IMR-90 (cell line): ENCODE data around the gene SPRED3. TPM values are rescaled to one million over a fixed set of nuclear protein-coding genes. Genes with fewer than 3 reads are reported as not detected.

Experiments used
- ATAC-seq: fragments of 200-7000 bp; cut with Tn5 transposase; 2 replicates; pipeline ENCODE4 v1.9.1; 2020; ENCODE audit warnings: low read depth, mild to moderate bottlenecking, moderate library complexity
- BruUV-seq: library from RNA; stranded (reverse); fragments of 400-500 nt; replicated peaks from 2 replicates; lab custom pipeline; 2021; lab: Mats Ljungman, UMichigan
- CTCF ChIA-PET: fragments of 300-600 bp; formaldehyde crosslinking; extraction: SDS; loops from one replicate; lab custom pipeline; 2021; ENCODE audit warnings: antibody characterized with exemption; lab: Yijun Ruan, JAX
- POLR2A ChIA-PET: fragments of 300-600 bp; sonication (Branson Sonifier 250); formaldehyde crosslinking; loops from one replicate; lab custom pipeline; 2022; ENCODE audit warnings: antibody characterized with exemption; ENCODE audit not compliant: unreplicated experiment; lab: Charles Lee
- DNase-seq: peaks from one replicate; pipeline ENCODE4 v3.0.0; 2013
- H2AFZ ChIP-seq: replicated peaks from 2 replicates; pipeline ENCODE3; 2013; ENCODE audit warnings: low read length, mild to moderate bottlenecking; ENCODE audit not compliant: poor library complexity
- H2AK5ac ChIP-seq: 2 replicates; pipeline ENCODE4 v1.6.1; 2013; ENCODE audit warnings: low read depth, low read length, inconsistent platforms
- H2AK9ac ChIP-seq: replicated peaks from 2 replicates; pipeline ENCODE3; 2013; ENCODE audit warnings: mild to moderate bottlenecking, low read depth, low read length, moderate library complexity; ENCODE audit not compliant: poor library complexity
- H2BK120ac ChIP-seq: 2 replicates; pipeline ENCODE4 v1.6.1; 2013; ENCODE audit warnings: low read depth, low read length, inconsistent platforms
- H2BK15ac ChIP-seq: 3 replicates; pipeline ENCODE4 v1.6.1; 2013; ENCODE audit warnings: low read depth, low read length, inconsistent platforms
- H2BK20ac ChIP-seq: 2 replicates; pipeline ENCODE4 v1.6.1; 2013; ENCODE audit warnings: low read depth, mild to moderate bottlenecking, inconsistent platforms, low read length, moderate library complexity
- H2BK5ac ChIP-seq: 2 replicates; pipeline ENCODE4 v1.6.1; 2013; ENCODE audit warnings: mild to moderate bottlenecking, low read depth, low read length, inconsistent platforms; ENCODE audit not compliant: poor library complexity, severe bottlenecking
- H3K14ac ChIP-seq: replicated peaks from 2 replicates; pipeline ENCODE4 v1.6.1; 2013; ENCODE audit warnings: low read depth, low read length, inconsistent platforms
- H3K18ac ChIP-seq: 2 replicates; pipeline ENCODE4 v1.6.1; 2013; ENCODE audit warnings: low read depth, low read length, control low read depth
- H3K23ac ChIP-seq: 2 replicates; pipeline ENCODE4 v1.6.1; 2013; ENCODE audit warnings: low read depth, low read length, inconsistent platforms
- H3K27ac ChIP-seq: 2 replicates; pipeline ENCODE4 v1.5.1; 2013; ENCODE audit warnings: mild to moderate bottlenecking, control low read depth, low read length; ENCODE audit not compliant: insufficient read depth
- H3K27me3 ChIP-seq: 2 replicates; pipeline ENCODE4 v1.6.1; 2013; ENCODE audit warnings: low read length; ENCODE audit not compliant: control insufficient read depth, insufficient read depth
- H3K36me3 ChIP-seq: 2 replicates; pipeline ENCODE4 v1.6.1; 2013; ENCODE audit warnings: low read length, mixed read lengths; ENCODE audit not compliant: control insufficient read depth, insufficient read depth
- H3K4ac ChIP-seq: 2 replicates; pipeline ENCODE4 v1.6.1; 2013; ENCODE audit warnings: low read depth, low read length, inconsistent platforms
- H3K4me1 ChIP-seq: 2 replicates; pipeline ENCODE4 v1.6.1; 2013; ENCODE audit warnings: low read length, mixed read lengths; ENCODE audit not compliant: control insufficient read depth, insufficient read depth
- H3K4me2 ChIP-seq: 2 replicates; pipeline ENCODE4 v1.6.1; 2013; ENCODE audit warnings: low read depth, mild to moderate bottlenecking, control low read depth, low read length, moderate library complexity
- H3K4me3 ChIP-seq: 2 replicates; pipeline ENCODE4 v1.5.1; 2013; ENCODE audit warnings: low read depth, mild to moderate bottlenecking, control low read depth, low read length, moderate library complexity; ENCODE audit not compliant: insufficient read depth
- H3K56ac ChIP-seq: 2 replicates; pipeline ENCODE4 v1.6.1; 2013; ENCODE audit warnings: low read length, inconsistent platforms; ENCODE audit not compliant: insufficient read depth; ENCODE audit errors: extremely low read depth
- H3K79me1 ChIP-seq, 2 experiments: 2 replicates each; pipeline ENCODE4 v1.6.1; 2013; ENCODE audit warnings: low read length in 2 of 2, inconsistent platforms in 1 of 2, low read depth in 1 of 2
- H3K9ac ChIP-seq: 2 replicates; pipeline ENCODE4 v1.6.1; 2013; ENCODE audit warnings: low read depth, low read length, control low read depth
- H3K9me1 ChIP-seq: 2 replicates; pipeline ENCODE4 v1.6.1; 2013; ENCODE audit warnings: low read length, inconsistent platforms; ENCODE audit not compliant: insufficient read depth
- H3K9me3 ChIP-seq: 2 replicates; pipeline ENCODE4 v1.6.1; 2013; ENCODE audit warnings: low read length; ENCODE audit not compliant: control insufficient read depth, insufficient read depth
- H4K20me1 ChIP-seq: 2 replicates; pipeline ENCODE4 v1.6.1; 2013; ENCODE audit warnings: low read length, inconsistent platforms; ENCODE audit not compliant: insufficient read depth
- H4K5ac ChIP-seq: 2 replicates; pipeline ENCODE4 v1.6.1; 2013; ENCODE audit warnings: mild to moderate bottlenecking, low read depth, low read length, control low read depth
- H4K8ac ChIP-seq, 2 experiments: 2 replicates each; pipeline ENCODE4 v1.6.1; 2013; ENCODE audit warnings: low read depth in 2 of 2, low read length in 2 of 2, control low read depth in 1 of 2, inconsistent platforms in 1 of 2
- H4K91ac ChIP-seq: 2 replicates; pipeline ENCODE4 v1.6.1; 2013; ENCODE audit warnings: low read depth, low read length, inconsistent platforms; ENCODE audit not compliant: insufficient read depth
- ELK1 ChIP-seq: fragments of 150-350 bp; IDR thresholded peaks from 2 replicates; pipeline ENCODE4 v1.6.1; 2016; ENCODE audit warnings: low read depth, mild to moderate bottlenecking, low read length, moderate library complexity, borderline replicate concordance
- FOS ChIP-seq: fragments of 150-350 bp; IDR thresholded peaks from 2 replicates; pipeline ENCODE4 v1.6.1; 2016; ENCODE audit warnings: low read depth, low read length
- MAZ ChIP-seq: IDR thresholded peaks from 2 replicates; pipeline ENCODE4 v1.6.1; 2012; ENCODE audit warnings: low read depth, mild to moderate bottlenecking, low read length, improper control_type of control experiment, moderate library complexity, borderline replicate concordance
- NFE2L2 ChIP-seq: fragments of 150-350 bp; IDR thresholded peaks from 2 replicates; pipeline ENCODE4 v1.6.1; 2016; ENCODE audit warnings: low read depth, mild to moderate bottlenecking, low read length
- POLR2A ChIP-seq: IDR thresholded peaks from 2 replicates; pipeline ENCODE4 v1.6.1; 2012; ENCODE audit warnings: mild to moderate bottlenecking, low read depth, low read length
- RCOR1 ChIP-seq: IDR thresholded peaks from 2 replicates; pipeline ENCODE4 v1.6.1; 2012; ENCODE audit warnings: mild to moderate bottlenecking, low read length, improper control_type of control experiment; ENCODE audit not compliant: insufficient replicate concordance
- RFX5 ChIP-seq: IDR thresholded peaks from 2 replicates; pipeline ENCODE4 v1.8.0; 2012; ENCODE audit warnings: low read depth, mild to moderate bottlenecking, low read length, moderate library complexity
- SMC3 ChIP-seq: fragments of 150-350 bp; IDR thresholded peaks from 2 replicates; pipeline ENCODE4 v1.6.1; 2016; ENCODE audit warnings: low read depth, mild to moderate bottlenecking, antibody characterized with exemption, low read length, moderate library complexity
- WGBS, 2 experiments: methylation state at CpG; one replicate each; pipeline versions ENCODE4 v1.1.5 to v1.1.7; 2013; ENCODE audit warnings: missing lambda C conversion rate in 2 of 2; ENCODE audit not compliant: insufficient read length in 1 of 2; ENCODE audit errors: extremely low coverage in 2 of 2; 5-methylcytosine and 5-hydroxymethylcytosine counted together
- dilution Hi-C: fragments of 300-500 bp; cut with HindIII; formaldehyde crosslinking; loops from one replicate; pipeline ENCODE4 v1.14.3; 2018; ENCODE audit warnings: low sequenced_read_pairs; ENCODE audit not compliant: unreplicated experiment
- in situ Hi-C: fragments of 300-500 bp; cut with MboI; formaldehyde crosslinking; loops from 3 replicates; pipeline ENCODE4 v1.14.3; 2019; ENCODE audit warnings: low sequenced_read_pairs, inconsistent platforms, mixed read lengths
- intact Hi-C: fragments of 100-400 bp; cut with micrococcal nuclease; formaldehyde crosslinking; loops from 2 replicates; pipeline ENCODE4 v1.10.0; 2022
- polyA plus RNA-seq, 3 experiments: library from polyadenylated mRNA; depleted of rRNA; stranded (reverse); fragments of >200 nt; gene quantifications; 2 replicates each; pipeline ENCODE4 v1.2.3, GENCODE V29; 2012; ENCODE audit warnings: low replicate concordance in 1 of 3
- total RNA-seq: library from RNA; depleted of rRNA; stranded (reverse); fragments of >200 nt; gene quantifications from 2 replicates; pipeline ENCODE4 v1.2.3, GENCODE V29; 2012

Gene SPRED3
- total and polyA plus RNA-seq, 2 of the 4 experiments (the other 2 are of a cell fraction) = 0.90 to 7.9 TPM

DNA sequence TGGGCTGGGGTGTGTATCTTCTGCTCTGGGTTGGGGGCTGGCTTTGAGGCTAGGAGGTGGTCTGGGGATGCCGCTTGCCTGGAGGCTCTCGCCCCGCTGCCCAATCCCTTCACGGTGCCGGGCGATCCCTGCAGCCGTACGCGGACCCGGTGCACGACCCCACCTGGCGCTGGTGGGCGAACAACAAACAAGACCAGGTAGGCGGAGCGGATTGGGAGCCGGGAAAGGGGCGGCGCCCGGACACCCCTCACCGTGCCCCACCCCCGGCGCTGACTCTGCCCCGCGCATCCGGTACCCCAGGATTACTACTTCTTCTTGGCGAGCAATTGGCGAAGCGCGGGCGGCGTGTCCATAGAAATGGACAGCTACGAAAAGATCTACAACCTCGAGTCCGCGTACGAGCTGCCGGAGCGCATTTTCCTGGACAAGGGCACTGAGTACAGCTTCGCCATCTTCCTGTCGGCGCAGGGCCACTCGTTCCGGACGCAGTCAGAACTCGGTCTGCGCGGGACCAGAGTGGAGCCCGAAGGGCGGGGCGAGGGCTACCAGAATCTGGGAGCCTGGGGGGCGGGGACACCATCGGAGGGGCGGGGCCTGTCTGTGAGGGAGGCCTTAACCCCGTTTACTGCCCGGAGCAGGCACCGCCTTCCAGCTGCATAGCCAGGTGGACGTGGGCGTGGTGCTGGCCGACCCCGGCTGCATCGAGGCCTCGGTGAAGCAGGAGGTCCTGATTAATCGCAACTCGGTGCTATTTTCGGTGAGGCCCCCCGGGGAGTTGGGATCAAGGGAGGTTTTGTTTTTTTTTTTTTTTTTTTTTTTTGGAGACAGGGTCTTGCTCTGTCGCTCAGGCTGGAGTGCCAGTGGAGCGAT, 26.2 kb upstream of the SPRED3 start:
- Histone ChIP-seq H3K18ac (no peak overlapping the region), H3K56ac (no peak overlapping the region), H3K27me3 (peaks cover 44% of the 10 kb centered on the region), H3K9ac (no peak overlapping the region), H2AFZ (peak overlapping the region; percentile 98), H4K20me1 (0 out of 2 replicates have a peak, but pooled peaks cover 3% of the 10 kb centered on the region), H3K4me2 (peak overlapping the region; percentile 97), H2BK20ac (no peak overlapping the region), H3K36me3 (no peaks in the 10 kb centered on the region), H2BK15ac (no peak overlapping the region), H3K4me3 (peak overlapping the region; percentile 66), H4K91ac (no peak overlapping the region), H2AK9ac (peak overlapping the region; percentile 47), H3K23ac (no peak overlapping the region), H3K79me1 (no peaks in the 10 kb centered on the region), H4K8ac (peak overlapping the region in 1 of 2 experiments; percentile 24; a peak in 1 of 4 replicates), H3K14ac (no peak overlapping the region), H2AK5ac (no peak overlapping the region), H2BK120ac (no peak overlapping the region), H4K5ac (no peak overlapping the region), H3K27ac (no peak overlapping the region), H3K4me1 (no peaks in the 10 kb centered on the region), H3K9me3 (no peaks in the 10 kb centered on the region), H2BK5ac (no peak overlapping the region), H3K9me1 (no peaks in the 10 kb centered on the region), H3K4ac (no peak overlapping the region)
- whole genome bisulfite sequencing, 2 experiments = 3% methylated on average over 33 of the region's 68 CpGs; no CpG with 5 or more reads in 1 of the 2 experiments
- dilution Hi-C loops = no loop called here
- ChIA-PET CTCF (interaction anchor here (0.9 to 1.5 kb wide), 2 partner anchors 12 to 27 kb away, joined by 3 to 4 read pairs; partner anchors contain the start of genes CATSPERG and PSMD8), POLR2A (interaction anchor here (0.6 kb wide), 2 partner anchors 11 to 13 kb away, joined by 3 to 4 read pairs; no protein-coding TSS in a partner anchor)
- intact Hi-C loops = no loop called here
- in situ Hi-C loops = no loop called here
- no TSS peak for BruUV-seq
- DNase-seq = peak; percentile 49
- TF ChIP-seq RCOR1 (no peak), POLR2A (no peak), MAZ (no peak; the same call in 1 of the 2 replicates), RFX5 (no peak), FOS (no peak), NFE2L2 (no peak), SMC3 (no peak), ELK1 (no peak)
- peak; percentile 83 for ATAC-seq
